ENCODE results near the gene TRAPPC5.

TRAPPC5 gene

GRCh38 chr19:7699003-7699402 is 18.4 kb downstream of the TRAPPC5 start:
- H3K36me3 ChIP-seq (ENCODE audit: control insufficient read depth, insufficient read depth, low read length), result no peaks in the 10 kb centered on the region
- no peak overlapping the region for H3K4me3 ChIP-seq (ENCODE audit: low read depth, low read length)
- no peaks in the 10 kb centered on the region for H3K27me3 ChIP-seq (ENCODE audit: control insufficient read depth, insufficient read depth, low read length)
- no peak overlapping the region for H3K4me2 ChIP-seq (ENCODE audit: low read length)
- no peak overlapping the region for H3K9ac ChIP-seq
- no peak overlapping the region for H2AFZ ChIP-seq
- H3K9me3 ChIP-seq (ENCODE audit: control insufficient read depth, low read length), result no peaks in the 10 kb centered on the region
- no peak overlapping the region for H3K27ac ChIP-seq
- TF ChIP-seq CTCF (IDR thresholded peaks at IDR 0.05), result no peak
- no peaks in the 10 kb centered on the region for H3K79me2 ChIP-seq
- H3K4me1 ChIP-seq, result no peaks in the 10 kb centered on the region

- Histone ChIP-seq H3K4me1 (no peaks in the 10 kb centered on the region), H3K9me3 (ENCODE audit: control insufficient read depth, low read length) (no peaks in the 10 kb centered on the region), H3K27me3 (ENCODE audit: control insufficient read depth, insufficient read depth, low read length) (no peaks in the 10 kb centered on the region), H3K27ac (no peak overlapping the region), H2AFZ (no peak overlapping the region), H3K9ac (no peak overlapping the region), H3K4me2 (ENCODE audit: low read length) (no peak overlapping the region), H3K4me3 (ENCODE audit: low read depth, low read length) (no peak overlapping the region), H3K36me3 (ENCODE audit: control insufficient read depth, insufficient read depth, low read length) (no peaks in the 10 kb centered on the region), H3K79me2 (no peaks in the 10 kb centered on the region)
- no peak for TF ChIP-seq CTCF (IDR thresholded peaks at IDR 0.05)
Observed at GRCh38 chr19:7699417-7700401, 19.1 kb downstream of the TRAPPC5 start.

GRCh38 chr19:7701049-7701653 is 20.5 kb downstream of the TRAPPC5 start:
- Histone ChIP-seq H3K9me3 (ENCODE audit: control insufficient read depth, low read length) (no peaks in the 10 kb centered on the region), H3K9ac (no peak overlapping the region), H3K27ac (no peak overlapping the region), H3K27me3 (ENCODE audit: control insufficient read depth, insufficient read depth, low read length) (no peaks in the 10 kb centered on the region), H3K79me2 (no peaks in the 10 kb centered on the region), H2AFZ (no peak overlapping the region), H3K36me3 (ENCODE audit: control insufficient read depth, insufficient read depth, low read length) (no peaks in the 10 kb centered on the region), H3K4me3 (ENCODE audit: low read depth, low read length) (no peak overlapping the region), H3K4me1 (no peaks in the 10 kb centered on the region), H3K4me2 (ENCODE audit: low read length) (no peak overlapping the region)
- TF ChIP-seq CTCF (IDR thresholded peaks at IDR 0.05), result no peak

- H3K27me3 ChIP-seq (ENCODE audit: control insufficient read depth, insufficient read depth, low read length), result no peaks in the 10 kb centered on the region
- no peaks in the 10 kb centered on the region for H3K79me2 ChIP-seq
- H3K4me2 ChIP-seq (ENCODE audit: low read length), result no peak within 1 kb of the TSS
- H3K9ac ChIP-seq, result no peak within 1 kb of the TSS
- no peaks in the 10 kb centered on the region for H3K36me3 ChIP-seq (ENCODE audit: control insufficient read depth, insufficient read depth, low read length)
- TF ChIP-seq CTCF (IDR thresholded peaks at IDR 0.05), result no peak
- H3K4me1 ChIP-seq, result no peaks in the 10 kb centered on the region
- H3K27ac ChIP-seq, result no peak within 1 kb of the TSS
- no peak within 1 kb of the TSS for H2AFZ ChIP-seq
- H3K4me3 ChIP-seq (ENCODE audit: low read depth, low read length), result no peak within 1 kb of the TSS
- H3K9me3 ChIP-seq (ENCODE audit: control insufficient read depth, low read length), result no peaks in the 10 kb centered on the region
Observed at GRCh38 chr19:7701654-7702457, 21.2 kb downstream of the TRAPPC5 start, which contains the start of gene FCER2. Gene FCER2, minus strand, starts transcription at chr19:7702131. Its CDS starts 2,371 bp downstream, at chr19:7699760.
